Stimulated activated CD4-positive, alpha-beta T cell treated with anti-CD3 and anti-CD28 coated beads, Interleukin-4, amount 100 ng/mL, for 4 hours (primary cell): ENCODE data around the gene PRSS56.

ENCODE experiments used
- DNase-seq, 2 experiments: peaks; one replicate each; pipeline ENCODE4 v3.0.0-alpha.2; 2020

Gene PRSS56

GRCh38 chr2:232519581-232520438 lies at the start of gene PRSS56:
TSS of gene PRSS56 (plus strand) at chr2:232520388. CDS start at chr2:232520599, 211 bp downstream.
- DNase-seq, result no peak

- DNase-seq, result no peak
Observed at GRCh38 chr2:232473467-232473890, 46.7 kb upstream of the PRSS56 start.

- no peak for DNase-seq
Observed at GRCh38 chr2:232476045-232476444, 44.1 kb upstream of the PRSS56 start.

GRCh38 chr2:232476791-232477190 lies 43.4 kb upstream of the PRSS56 start:
- no peak for DNase-seq

GRCh38 chr2:232477751-232478510 lies 42.3 kb upstream of the PRSS56 start:
- DNase-seq, result no peak

- no peak for DNase-seq
Observed at GRCh38 chr2:232478571-232479340, 41.4 kb upstream of the PRSS56 start.

- no peak for DNase-seq
Observed at GRCh38 chr2:232479341-232480200, 40.6 kb upstream of the PRSS56 start.

GRCh38 chr2:232480201-232481190 lies 39.7 kb upstream of the PRSS56 start:
- no peak for DNase-seq

GRCh38 chr2:232481322-232482140 lies 38.7 kb upstream of the PRSS56 start:
- DNase-seq, result no peak

GRCh38 chr2:232482301-232483238 lies 37.6 kb upstream of the PRSS56 start:
- DNase-seq, result no peak

GRCh38 chr2:232483311-232483922 lies 36.8 kb upstream of the PRSS56 start:
- no peak for DNase-seq

- no peak for DNase-seq
Observed at GRCh38 chr2:232483923-232484627, 36.1 kb upstream of the PRSS56 start.

- DNase-seq, result no peak
Observed at GRCh38 chr2:232484628-232485347, 35.4 kb upstream of the PRSS56 start.

- DNase-seq, result no peak
Observed at GRCh38 chr2:232485348-232485756, 34.8 kb upstream of the PRSS56 start.

GRCh38 chr2:232485757-232486557 lies 34.2 kb upstream of the PRSS56 start:
- DNase-seq, result no peak
